ENCODE results near the gene EMP1.

- TF ChIP-seq FOXM1 (IDR thresholded peaks at IDR 0.05; ENCODE audit: borderline replicate concordance, low read depth) (no peak), TEAD4 (IDR thresholded peaks at IDR 0.05) (no peak), TAF1 (IDR thresholded peaks at IDR 0.05; ENCODE audit: low read depth) (no peak), RAD21 (IDR thresholded peaks at IDR 0.05; ENCODE audit: low read depth) (no peak), EP300 (IDR thresholded peaks at IDR 0.05; ENCODE audit: borderline replicate concordance) (no peak), CEBPB (IDR thresholded peaks at IDR 0.05) (no peak), CREB1 (IDR thresholded peaks at IDR 0.05; ENCODE audit: low read depth) (no peak), REST (IDR thresholded peaks at IDR 0.05; ENCODE audit: low read depth) (no peak), YY1 (IDR thresholded peaks at IDR 0.05; ENCODE audit: low read depth) (no peak), EGR1 (IDR thresholded peaks at IDR 0.05) (no peak)
- TF ChIP-seq, protein P1, sequence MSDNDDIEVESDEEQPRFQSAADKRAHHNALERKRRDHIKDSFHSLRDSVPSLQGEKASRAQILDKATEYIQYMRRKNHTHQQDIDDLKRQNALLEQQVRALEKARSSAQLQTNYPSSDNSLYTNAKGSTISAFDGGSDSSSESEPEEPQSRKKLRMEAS (IDR thresholded peaks at IDR 0.05): no peak
- TF ChIP-seq, protein P2, sequence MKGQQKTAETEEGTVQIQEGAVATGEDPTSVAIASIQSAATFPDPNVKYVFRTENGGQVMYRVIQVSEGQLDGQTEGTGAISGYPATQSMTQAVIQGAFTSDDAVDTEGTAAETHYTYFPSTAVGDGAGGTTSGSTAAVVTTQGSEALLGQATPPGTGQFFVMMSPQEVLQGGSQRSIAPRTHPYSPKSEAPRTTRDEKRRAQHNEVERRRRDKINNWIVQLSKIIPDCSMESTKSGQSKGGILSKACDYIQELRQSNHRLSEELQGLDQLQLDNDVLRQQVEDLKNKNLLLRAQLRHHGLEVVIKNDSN (IDR thresholded peaks at IDR 0.05): no peak
These were observed 25.5 kb upstream of the EMP1 start for GRCh38 chr12:13170892-13171490.

Measured in Ishikawa (cell line).